ENCODE data around the gene PRSS37.
"Not testable (repeated sequence)": the region's sequence is repeated elsewhere in the genome, so short reads cannot be mapped to it uniquely, and the experiment has no call there.

The PRSS37 gene, protein sequence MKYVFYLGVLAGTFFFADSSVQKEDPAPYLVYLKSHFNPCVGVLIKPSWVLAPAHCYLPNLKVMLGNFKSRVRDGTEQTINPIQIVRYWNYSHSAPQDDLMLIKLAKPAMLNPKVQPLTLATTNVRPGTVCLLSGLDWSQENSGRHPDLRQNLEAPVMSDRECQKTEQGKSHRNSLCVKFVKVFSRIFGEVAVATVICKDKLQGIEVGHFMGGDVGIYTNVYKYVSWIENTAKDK

DNA sequence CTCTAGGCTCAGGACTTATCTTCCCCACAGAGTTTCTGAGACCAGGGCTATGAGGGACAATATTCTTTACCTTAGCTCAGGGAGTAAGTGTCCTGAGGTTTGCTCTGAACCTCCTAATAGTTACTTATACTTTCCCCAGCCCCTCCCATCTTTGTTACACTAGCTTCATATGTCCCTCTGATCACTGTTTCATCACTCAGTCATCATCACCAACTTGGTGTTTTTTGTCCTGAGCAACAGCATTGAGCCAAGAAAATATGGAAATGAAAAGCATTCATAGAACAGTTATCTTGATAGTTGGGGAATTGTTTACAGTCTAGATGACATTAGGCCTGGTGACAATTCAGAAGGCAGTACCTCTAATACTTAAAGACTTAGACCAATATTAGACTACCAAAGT, at the start of gene PRSS37:
PRSS37 (minus strand) TSS at position 101 of the 400 bp plus-strand sequence. CDS start 436 bp downstream, outside the sequence.
- no peak for DNase-seq

DNA sequence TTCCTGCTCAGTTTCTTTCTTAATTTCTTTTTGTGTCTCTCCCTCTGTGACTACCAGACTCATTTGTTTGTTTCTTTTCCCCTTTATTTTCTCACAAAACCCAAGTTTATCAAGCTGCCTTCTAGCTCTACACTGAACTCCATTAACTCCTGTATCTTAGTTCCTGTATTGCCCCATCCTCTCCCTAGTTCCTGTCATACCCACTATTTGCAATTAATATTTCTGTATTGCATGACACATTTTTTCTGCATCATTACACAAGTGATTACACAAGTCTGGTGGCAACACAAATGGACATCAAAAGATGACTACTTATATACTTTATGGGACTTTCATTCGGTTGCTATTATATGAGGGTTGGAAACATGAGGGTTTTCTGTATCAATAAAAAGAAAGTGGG, 48.0 kb upstream of the PRSS37 start:
- DNase-seq, result no peak

DNA sequence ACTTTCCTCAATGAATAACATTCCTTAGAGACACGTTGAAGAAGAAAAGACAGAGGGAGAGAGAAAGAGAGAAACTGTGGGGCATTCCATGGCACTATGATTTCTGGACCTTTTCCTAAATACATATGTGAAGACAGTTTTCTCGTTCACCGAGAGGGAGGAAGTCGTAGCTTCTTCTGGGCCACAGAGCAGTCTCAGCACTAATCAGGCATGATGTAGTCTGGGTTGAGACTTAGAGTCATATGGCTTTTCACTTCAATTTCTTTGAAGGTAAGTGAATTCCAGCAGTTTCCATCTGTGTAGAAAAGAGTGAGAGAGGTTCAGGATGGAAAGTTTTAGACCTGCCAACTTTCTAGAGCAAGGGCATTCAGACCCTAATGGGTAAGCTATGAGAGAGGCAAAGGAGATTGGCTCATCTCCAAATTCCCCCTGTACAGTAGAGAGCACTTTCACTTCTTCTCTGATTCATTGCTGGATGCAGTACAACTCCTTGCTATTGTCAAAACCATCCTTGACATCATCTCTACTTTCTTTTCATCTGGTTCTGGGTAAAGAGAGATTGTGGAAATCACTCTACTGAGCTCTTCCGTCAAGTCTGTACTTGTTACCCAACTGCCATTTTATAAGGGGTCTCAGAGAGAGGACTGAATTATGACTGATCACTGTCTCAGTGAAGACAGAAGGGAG, 43.4 kb upstream of the PRSS37 start:
- DNase-seq, result no peak

DNA sequence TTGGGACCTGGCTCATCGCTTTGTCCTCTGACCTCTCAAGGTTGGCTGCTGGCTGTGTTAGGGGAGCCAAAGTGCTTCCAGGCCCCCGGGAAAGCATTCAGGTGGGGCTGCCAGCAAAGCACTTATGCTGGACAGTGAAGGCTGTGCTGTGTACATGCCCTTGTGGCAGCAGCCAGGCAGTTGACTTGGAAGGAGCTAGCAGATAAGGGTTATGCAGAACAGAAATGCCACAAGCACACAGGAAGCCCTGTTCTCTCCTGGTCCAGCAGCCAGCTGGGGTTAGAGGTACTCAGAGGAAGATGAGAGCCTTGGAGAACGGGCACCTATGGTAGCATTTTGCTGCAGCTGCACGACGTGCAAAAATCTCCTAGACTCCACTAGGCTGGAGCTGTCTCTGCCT, 39.7 kb upstream of the PRSS37 start:
- no peak for DNase-seq

DNA sequence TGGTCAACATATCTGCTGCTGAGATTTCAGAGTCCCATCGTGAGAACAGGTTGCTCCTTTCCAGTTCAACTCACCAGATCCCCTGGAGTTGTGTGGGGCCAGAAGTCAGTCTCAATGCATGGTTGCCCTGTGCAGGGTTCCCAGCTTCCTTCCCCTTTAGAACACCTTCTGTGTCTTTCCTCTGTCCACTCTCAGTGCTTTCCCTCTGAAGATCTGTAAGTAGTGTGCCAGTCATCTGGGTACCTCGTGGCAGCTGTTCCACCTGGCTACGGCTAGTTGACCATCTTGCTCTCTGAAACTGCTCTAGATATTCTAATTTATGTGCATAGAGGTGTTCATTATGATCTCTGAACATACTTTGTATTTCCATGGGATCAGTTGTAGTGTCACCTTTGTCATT, 36.1 kb upstream of the PRSS37 start:
- no peak for DNase-seq

DNA sequence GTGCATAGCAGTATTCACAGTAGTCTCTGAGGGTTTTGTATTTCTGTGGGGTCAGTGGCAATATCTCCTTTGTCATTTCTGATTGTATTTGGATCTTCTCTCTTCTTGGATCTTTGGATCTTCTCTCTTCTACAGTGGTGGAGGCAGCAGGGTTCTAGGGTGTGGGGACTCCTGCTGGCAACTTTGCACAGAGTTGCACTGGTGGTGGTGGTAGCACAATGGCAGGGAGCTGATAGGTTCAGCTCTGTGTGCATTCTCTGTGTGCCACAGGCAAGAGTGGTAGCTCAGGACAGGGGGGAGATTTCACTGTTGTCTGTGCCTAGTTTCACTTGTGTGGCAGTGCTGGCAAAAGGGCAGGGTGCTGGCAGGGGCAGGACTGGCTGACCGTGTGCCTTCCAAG, 35.1 kb upstream of the PRSS37 start:
- DNase-seq, result no peak

DNA sequence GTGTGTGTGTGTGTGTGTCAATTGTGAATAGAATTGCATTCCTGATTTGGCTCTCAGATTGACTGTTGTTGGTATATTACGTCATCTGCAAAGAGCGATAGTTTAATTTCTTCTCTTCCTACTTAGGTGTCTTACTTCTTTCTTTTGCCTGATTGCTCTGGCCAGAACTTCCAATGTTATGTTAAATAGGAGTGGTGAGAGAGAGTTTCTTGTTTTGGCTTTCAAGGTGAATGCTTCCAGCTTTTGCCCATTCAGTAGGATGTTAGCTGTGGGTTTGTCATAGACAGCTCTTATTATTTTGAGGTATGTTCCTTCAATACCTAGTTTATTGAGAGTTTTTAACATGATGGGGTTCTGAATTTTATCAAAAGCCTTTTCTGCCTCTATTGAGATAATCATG, 34.2 kb upstream of the PRSS37 start:
- no peak for DNase-seq

DNA sequence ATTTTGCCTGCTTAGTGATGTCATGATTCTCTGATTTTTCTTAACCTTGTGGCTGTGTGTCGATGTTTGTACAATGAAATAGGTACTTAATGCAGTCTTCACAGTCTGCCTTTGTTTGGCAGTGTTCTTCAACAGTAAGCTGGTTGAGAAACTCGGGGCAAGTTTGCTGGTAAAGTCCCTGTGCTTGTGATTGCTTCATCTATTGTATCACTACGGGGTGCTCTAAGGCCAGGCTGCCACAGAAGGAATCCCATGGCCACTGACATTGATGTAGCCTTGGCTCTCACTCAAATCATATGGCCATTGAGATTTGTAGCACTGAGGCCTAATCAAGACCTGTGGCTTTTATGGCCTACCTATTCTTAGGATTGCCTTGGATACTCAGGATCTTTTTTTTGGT, 33.5 kb upstream of the PRSS37 start:
- no peak for DNase-seq

DNA sequence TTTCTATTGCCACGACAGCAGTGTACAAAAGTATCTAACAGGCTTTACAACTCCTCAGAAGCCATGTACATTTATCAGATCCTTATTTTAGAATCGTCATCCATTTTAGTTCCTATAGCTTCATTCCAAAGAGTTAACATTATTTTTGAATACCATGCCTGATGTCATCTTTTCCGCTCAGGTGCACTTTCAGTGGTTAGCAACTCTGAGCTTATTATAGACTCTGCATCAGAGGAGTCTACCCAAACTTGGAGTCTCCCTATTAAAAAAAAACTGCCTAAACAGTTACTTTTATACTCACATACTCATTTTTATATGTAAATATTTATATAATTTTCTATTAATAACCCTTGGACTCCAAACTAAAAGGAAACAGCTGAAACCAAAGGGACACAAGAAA, 31.6 kb upstream of the PRSS37 start:
- DNase-seq, result no peak

DNA sequence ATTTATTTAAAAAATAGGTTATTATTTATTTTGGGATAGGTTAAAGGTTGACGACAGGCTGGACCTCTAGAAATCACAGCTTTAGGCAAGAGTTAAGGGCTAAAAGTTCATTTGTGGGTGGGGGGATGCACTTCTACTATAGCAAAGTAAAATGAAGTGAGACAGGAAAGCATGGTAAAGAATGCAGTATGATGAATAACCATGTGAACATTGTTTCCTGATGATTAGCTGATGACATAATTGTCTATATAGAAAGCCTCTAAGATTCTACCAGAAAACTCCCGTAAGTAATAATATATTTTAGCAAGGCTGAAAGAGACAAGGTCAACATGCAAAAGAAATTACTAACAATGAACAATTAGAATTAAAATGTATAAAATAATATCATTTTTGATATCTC, 25.7 kb upstream of the PRSS37 start:
- no peak for DNase-seq

DNA sequence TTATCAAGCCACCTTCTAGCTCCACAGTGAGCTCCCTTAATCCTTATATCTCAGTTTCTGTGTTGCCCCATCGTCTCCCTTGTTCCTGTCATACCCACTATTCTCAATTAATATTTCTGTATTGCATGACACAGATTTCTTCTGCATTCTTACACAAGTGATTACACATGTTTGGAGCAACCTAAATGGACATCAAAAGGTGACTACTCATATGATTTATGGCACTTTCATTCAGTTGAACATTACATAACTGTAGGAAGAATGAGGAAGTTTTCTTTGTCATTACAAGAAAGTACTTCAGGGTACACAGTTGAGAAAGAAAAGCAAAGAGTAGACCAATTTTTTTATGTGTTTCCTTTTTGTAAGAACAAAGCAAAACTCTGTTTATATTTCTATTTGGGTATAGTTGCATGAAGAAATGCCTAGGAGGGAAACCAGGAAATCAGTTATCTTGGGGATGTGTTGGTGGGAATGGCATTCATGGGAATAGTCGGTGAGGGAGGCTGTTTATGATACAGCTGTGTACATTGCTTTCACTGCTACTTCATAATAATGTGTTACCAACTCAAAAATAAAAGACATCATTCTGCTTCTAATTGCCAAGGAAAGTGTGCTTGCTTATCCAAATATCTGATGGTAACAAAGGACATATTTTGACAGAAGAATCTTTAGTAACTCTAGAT, 23.6 kb upstream of the PRSS37 start:
- DNase-seq, result no peak

DNA sequence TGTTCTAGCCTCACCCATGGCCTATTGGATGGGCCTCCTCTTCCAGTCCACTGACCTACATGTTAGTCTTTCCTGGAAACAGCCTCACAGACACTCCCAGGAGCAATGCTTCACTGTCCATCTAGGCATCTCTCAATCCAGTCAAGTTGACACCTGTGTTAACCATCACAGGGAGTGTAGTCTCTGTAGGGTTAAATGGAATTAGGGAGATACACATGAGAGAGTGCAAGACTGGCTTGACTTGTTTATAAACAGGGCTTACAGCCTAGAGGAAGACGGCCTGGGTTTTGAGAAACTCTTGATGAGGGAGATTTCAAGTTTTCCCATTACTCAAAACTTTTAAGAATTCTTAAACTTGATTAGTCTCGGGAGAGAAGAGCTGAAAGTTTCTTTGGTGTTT, 18.9 kb upstream of the PRSS37 start:
- no peak for DNase-seq

DNA sequence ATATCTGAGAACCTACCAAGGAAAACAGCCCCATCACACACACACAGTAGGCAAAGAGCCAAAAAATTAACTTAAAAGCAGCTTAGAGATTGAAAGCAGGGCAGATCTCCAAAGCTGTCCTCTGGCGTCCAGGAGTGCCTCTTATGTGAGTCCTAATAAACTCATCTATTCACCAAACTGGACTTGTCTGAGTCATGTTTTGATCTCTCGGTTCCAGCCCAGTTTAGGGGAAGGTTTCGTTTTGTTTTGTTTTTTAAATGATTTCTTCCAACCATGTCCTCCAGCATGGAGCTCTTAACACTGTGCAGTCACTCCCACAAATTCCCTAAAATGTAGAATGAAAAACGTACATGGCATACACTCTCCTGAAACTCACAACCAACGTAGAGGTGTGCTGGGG, 6.7 kb upstream of the PRSS37 start:
- DNase-seq, result no peak

DNA sequence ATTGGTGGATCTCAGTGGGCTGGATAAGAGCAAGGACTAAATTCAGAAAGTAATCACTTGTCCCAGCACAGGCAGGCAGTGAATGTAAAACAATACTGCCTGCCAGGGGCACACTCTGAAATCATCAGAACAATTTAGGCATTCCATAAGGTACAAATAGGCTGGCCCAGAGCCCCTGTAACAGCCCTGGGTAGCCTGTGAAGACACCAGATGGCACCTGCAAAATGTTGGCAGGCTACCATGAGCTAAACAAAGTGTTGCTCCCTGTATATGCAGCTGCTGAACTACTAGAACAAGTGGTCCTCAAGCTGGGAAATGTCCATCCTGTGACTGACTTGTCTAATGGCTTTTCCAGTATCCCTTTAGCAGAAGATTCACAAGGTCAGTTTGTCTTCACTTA, 3.0 kb upstream of the PRSS37 start:
- no peak for DNase-seq

DNA sequence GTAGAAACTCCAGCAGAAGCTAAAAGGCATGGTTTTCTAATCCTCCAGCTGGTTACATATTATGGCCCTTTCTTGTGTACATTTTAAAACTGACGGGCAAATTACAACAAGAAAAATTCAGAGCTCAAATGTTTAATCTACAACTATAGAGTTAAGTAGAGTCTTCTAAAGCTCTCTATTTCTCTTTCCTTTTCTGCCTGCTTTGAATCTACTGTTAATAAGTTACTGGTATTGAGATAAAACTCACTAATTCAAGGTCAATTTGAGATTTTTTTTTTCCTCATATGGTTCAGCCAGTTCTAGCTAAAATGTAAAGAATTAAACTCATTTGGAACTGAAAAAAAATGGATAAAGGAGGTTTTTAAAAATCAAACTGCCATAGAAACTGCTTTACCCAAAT, 1.6 kb upstream of the PRSS37 start:
- DNase-seq, result no peak

DNA sequence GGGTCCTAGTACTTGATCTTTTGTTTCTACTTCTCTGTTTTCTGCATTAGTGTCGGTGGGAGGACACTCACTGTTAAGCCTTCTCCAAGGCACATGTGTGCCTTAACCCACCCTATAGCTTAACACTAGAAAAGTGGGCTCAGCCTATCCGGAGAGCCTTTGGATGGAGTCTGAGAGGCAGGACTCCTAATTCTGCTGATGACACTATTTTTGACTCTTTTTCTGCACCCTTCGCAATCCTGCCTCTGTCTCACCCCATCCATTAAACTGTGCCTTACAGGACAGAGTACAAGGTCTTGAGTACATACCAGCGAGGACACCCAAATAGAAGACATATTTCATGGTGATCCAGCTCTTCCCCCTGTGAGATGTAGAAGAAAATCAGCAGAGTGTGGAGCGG, 577 bp downstream of the PRSS37 start:
- no peak for DNase-seq

DNA sequence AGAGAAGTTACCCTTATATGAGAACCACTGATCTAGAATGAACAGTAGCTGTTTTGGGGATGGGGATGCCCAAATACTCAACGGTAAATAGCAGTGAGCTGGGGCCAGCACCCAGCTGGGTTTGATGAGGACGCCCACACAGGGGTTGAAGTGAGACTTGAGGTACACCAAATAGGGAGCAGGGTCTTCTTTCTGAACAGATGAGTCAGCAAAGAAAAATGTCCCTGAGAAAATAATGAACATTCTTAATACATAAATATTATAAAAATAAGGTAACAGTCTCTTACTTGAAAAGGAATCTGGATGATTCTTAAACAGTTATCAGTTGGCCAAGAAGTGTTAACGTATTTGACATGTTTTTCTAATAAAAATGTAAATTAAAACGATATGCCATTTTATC, 2.0 kb downstream of the PRSS37 start:
- DNase-seq, result no peak

DNA sequence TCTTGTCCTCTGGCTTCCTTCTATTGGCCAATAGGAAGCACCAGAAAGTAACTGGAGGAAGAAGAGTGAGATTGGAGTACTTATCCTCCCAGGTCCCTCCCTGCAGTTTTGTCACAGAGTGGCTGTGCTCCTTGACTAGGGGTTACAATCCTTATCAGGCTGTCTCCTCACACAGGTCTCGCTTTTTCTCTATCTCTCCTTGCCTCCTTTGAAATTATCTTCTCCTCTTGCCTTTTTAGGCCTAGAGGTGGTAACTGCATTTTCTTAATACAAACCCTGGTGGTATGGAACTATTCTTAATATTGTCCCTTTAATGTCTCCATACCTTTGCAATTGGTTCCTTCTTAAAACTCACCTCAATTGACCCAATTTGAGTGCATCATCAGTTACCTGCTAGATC, 2.7 kb downstream of the PRSS37 start:
- DNase-seq, result no peak

DNA sequence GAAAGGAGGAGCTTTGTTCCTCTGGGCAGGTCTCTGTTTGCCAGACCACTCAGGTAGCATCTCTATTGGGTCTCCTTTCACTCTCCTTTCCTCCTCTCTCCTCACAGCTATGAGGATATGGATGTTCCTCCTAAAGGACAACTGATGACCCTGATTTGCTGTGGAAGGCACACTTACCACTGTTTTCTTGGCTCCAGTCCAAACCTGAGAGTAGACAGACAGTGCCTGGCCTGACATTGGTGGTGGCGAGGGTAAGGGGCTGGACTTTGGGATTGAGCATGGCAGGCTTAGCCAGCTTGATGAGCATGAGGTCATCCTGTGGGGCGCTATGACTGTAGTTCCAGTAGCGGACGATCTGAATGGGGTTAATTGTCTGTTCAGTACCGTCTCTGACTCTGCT, 3.6 kb downstream of the PRSS37 start:
- DNase-seq, result no peak

DNA sequence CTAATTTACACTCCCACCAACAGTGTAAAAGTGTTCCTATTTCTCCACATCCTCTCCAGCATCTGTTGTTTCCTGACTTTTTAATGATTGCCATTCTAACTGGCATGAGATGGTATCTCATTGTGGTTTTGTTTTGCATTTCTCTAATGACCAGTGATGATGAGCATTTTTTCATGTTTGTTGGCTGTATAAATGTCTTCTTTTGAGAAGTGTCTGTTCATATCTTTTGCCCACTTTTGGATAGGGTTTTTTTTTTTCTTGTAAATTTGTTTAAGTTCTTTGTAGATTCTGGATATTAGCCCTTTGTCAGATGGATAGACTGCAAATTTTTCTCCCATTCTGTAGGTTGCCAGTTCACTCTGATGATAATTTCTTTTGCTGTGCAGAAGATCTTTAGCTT, 18.9 kb downstream of the PRSS37 start:
- not testable (repeated sequence) for DNase-seq

DNA sequence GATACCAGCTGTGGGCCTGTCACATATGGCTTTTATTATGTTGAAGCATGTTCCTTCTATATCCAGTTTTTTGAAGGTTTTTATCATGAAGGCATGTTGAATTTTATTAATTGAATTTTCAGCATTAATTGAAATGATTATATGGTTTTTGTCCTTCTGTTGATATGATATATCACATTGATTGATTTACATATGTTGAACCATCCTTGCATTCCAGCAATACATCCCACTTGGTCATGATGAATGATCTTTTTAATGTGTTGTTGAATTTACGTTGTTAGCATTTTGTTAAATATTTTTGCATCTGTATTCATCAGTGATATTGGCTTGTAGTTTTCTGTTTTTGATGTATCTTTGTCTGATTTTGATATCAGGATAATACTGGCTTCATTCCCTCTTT, 21.2 kb downstream of the PRSS37 start:
- DNase-seq, result no peak

DNA sequence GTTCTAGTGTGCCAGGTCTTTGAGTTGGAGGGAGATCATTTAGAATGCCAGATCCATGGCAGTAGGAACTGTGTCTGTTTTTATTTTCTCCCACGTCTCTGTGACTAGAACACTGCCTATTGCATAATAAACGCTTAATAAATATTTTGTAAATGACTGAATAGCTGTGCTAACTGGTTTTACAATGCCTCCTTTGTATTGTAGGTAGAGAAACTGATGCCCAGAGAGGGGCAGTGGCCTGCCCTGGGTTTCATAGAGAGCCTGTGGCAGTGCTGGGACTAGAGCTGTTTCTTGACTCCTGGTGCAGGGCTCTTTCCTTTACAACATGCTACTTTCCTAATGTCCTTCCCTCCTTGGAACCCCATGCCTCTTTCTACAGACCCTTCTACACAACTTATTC, 48.8 kb downstream of the PRSS37 start:
- no peak for DNase-seq

DNA sequence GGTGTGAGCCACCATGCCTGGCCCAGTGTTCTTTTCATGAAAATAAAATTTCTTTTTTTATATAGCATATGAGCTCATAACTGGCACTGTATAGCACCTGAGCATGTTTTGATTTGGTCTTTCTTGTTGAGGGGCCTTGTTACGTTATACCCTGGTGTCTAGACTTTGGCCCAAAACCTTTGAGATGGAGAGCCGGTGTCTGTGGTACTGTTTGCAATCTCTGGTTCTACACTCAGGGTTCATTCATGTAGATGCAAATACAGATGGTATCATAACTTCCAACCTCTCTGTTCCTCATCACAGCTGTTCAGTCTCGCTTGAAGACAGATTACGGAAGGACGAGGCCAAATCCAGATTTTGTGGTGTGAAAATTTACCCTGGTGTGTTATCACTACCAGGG, 51.4 kb downstream of the PRSS37 start, which contains the start of gene TAS2R5:
TAS2R5 (plus strand) TSS at position 301 of the 400 bp plus-strand sequence. CDS start 145 bp downstream, outside the sequence.
- DNase-seq, result no peak

DNA sequence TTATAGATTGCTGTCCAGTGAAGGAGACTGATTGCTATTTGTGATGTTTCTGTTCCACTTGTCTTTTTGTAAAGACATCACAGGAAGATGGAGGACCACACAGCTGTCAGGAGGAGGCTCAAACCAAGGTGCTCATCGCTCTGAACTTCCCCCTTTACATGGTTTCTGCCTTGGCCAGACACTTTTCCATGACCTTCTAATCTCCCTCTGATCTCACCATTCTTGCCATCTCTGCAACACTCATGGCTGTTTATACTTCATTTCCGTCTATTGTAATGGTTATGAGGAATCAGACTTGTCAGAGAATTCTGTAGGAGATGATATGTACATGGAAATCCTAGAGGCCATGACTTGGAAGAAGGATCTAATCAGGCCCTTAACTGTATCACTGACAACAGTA, 53.0 kb downstream of the PRSS37 start:
- DNase-seq, result no peak

Measured in activated CD4-positive, alpha-beta T cell treated with anti-CD3 and anti-CD28 coated beads, Interleukin-2, Interleukin-6, amounts not matched to agents 100 ng/mL and 50 ng/mL, durations not matched to agents 16 hours and 8 hours (primary cell).